Measurements from ENCODE around the gene AGXT.
"Not testable (repeated sequence)": the region's sequence is repeated elsewhere in the genome, so short reads cannot be mapped to it uniquely, and the experiment has no call there.

AGXT gene

GRCh38 chr2:240840435-240841060 lies 28.1 kb upstream of the AGXT start:
- DNase-seq (ENCODE audit: low spot score), result peak; percentile 91

GRCh38 chr2:240846309-240846708 lies 22.3 kb upstream of the AGXT start:
- DNase-seq (ENCODE audit: low spot score), result not testable (repeated sequence)

- DNase-seq (ENCODE audit: low spot score), result no peak
Measured at GRCh38 chr2:240846873-240847595, 21.6 kb upstream of the AGXT start.

DNA sequence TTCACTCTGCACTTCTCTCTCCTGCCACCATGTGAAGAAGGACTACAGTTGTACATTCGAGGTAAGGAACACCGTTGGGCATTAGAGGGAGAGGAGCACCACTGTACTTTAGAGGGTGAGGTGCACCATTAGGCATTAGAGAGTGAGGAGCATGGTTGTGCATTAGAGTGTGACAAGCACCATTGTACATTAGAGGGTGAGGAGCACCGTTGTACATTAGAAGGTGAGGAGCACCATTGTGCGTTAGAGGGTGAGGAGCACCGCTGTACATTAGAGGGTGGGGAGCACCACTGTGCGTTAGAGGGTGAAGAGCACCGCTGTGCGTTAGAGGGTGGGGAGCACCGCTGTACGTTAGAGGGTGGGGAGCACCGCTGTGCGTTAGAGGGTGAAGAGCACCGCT lies 20.8 kb upstream of the AGXT start:
- no peak for DNase-seq (ENCODE audit: low spot score)

- DNase-seq (ENCODE audit: low spot score), result no peak
Measured at GRCh38 chr2:240848900-240849680, 19.5 kb upstream of the AGXT start.

- DNase-seq (ENCODE audit: low spot score), result no peak
Measured at GRCh38 chr2:240850026-240850425, 18.6 kb upstream of the AGXT start.

DNA sequence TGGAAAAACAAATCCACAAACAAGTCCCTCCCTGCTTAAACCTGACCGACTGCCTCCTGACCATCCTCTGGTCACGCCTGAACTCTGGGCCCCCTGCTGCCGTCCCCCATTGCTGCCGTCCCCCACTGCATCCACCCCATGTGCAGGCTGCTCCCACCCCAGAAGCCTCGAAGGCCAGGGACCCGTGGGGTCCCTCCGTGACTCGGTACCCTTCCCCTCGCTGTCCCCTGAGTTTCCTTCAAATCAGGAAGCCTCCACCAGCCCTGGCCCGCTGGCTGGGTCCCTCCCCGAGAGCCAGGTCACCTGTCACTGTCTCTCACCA lies 17.9 kb upstream of the AGXT start:
- no peak for DNase-seq (ENCODE audit: low spot score)

DNA sequence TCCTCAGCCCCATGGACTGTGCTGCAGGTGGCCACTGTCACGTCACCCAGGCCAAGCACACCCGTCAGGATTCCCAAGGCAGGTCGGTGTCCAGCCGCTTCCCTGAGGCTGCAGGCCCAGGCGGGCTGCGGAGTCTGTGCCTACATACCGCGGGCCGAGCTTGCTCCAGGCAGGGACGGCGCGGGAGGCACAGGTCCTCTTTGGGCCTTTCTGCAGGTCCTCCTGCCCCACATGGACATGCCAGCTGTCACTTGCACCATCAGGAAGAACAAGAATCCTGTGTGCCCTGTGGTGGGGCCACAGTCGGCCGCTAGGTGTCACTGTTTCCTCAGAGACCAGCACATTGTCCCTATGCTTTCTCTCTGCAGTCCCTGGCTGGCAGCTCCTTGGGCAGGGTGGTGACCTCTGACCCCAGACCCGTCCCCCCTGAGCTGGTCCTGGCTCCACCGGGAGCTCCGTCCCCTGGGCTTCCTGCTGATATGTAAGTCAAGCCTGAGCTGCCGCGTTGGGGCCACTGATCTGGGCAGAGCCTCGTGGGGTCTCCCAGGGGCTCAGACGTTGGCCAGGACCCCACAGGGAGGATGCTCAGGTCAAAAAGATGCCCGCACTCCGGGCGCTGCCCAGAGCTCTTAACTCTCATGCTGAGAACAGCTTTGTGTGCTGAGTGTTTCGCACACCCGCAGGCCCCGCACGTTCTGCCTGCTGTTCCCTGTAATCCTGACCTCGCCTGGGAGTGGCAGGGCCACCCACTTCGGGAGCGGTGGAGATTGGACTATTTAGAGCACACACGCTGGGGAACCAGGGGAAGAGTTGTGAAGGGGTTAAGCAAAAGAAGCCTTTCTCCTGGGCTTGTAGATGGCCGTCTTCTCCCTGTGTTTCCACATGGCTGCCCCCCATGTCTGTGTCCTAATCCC lies 17.3 kb upstream of the AGXT start:
- DNase-seq (ENCODE audit: low spot score), result peak; percentile 90

DNA sequence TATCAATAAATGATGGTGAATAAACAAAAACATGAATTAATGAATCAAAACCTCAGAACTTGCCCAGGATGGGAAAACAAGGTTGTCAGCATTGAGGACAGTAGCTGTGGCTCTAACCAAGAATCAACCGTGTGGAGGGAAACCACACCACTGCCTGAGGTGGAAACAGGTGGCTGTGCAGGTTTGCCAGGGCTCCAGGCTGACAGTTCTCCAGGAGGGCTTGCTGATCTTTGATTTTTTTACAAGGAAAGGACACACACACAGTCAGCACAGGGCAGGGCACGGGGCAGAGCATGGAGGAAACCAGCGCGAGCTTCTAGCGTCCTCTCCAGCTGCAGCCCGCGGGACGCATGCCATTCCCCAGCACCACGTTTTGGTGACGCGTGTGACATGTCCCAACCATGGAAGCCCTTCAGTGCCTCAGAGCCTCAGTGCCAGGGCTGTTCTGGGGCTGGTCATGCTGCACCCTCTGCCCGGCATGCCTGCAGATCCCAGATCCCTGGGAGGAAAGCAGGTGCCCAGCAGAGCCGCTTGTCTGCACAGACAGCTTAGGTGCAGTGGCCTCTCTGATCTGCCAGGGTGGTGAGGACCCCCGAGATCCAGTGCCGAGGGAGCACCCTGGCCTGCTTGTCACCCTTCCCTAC lies 15.8 kb upstream of the AGXT start:
- DNase-seq (ENCODE audit: low spot score), result no peak

GRCh38 chr2:240855670-240856069 lies 13.0 kb upstream of the AGXT start:
- no peak for DNase-seq (ENCODE audit: low spot score)

DNA sequence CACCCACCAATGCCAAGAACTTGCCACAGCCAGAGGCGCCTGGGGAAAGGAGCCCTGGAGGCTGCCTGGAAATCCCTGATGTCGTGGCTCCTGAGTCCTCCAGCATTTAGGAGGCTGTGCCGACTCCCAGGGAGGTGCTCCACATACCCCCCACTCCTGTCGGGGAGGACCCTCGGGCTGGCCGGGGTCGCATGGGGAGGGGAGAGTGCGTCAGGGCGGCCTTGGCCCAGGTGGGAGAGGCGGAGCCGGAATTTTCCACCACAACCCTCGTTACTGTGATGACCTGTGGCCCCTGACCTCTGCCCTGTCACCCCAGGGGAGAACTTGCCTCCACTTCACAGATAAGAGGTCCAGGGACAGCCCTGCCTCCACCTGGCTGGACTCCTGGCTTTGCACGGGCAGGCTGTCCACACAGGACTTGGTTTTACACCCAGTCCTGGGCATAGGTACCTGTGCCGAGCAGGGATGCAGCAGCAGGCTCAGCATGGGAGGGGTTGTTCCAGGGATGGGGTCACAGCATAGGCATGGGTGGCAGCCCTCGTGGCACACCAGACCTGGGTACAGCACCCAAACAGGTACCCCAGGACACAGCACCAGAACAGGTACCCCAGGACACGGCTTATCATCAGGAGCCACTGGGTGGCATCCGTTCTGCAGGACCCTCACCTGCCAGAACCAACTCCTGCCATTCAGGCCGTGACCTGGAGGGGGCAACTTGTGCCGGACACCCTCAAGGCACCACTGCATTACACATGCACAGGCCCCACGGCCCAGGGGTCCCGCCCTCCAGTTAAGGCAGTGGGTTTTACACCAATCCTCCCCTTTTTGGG lies 12.3 kb upstream of the AGXT start:
- no peak for DNase-seq (ENCODE audit: low spot score)

GRCh38 chr2:240857039-240858008 lies 11.3 kb upstream of the AGXT start:
- DNase-seq (ENCODE audit: low spot score), result no peak

DNA sequence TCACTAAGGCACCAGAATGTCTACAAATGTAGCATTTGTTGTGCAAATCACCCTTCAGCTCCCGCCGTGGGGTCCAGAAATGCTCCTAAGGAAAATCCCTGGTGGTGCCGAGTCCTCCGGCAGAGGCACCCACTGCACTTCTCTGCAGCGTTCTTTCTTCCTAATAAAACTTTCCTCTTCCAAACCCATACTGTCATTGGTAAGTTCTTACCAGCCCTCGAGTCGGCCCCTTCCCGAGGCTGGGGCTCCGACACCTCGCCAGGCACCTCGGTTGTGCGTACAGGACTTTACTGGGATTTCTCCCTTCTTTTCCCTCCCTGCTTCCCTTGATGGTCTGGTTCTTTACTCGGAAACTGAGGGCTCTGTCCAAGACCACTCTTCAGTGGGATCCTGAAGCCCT lies 10.3 kb upstream of the AGXT start:
- DNase-seq (ENCODE audit: low spot score), result no peak

- no peak for DNase-seq (ENCODE audit: low spot score)
Measured at GRCh38 chr2:240858871-240859270, 9.8 kb upstream of the AGXT start.

DNA sequence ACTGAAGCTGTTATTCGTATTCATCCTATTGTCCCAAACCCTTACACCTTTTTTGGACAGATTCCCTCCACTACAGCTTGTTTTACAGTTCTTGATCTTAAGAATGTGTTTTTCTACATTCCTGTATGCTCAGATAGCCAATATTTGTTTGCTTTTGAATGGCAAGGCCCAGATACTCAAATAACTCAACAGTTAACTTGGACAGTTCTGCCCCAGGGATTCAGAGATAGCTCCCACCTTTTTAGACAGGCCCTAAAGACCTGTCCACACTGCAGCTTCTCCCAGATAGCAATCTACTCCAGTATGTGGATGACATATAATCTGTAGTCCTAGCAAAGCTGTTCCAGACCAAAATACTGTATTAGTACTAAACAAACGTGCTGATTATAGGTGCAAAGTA lies 7.1 kb upstream of the AGXT start:
- no peak for DNase-seq (ENCODE audit: low spot score)

DNA sequence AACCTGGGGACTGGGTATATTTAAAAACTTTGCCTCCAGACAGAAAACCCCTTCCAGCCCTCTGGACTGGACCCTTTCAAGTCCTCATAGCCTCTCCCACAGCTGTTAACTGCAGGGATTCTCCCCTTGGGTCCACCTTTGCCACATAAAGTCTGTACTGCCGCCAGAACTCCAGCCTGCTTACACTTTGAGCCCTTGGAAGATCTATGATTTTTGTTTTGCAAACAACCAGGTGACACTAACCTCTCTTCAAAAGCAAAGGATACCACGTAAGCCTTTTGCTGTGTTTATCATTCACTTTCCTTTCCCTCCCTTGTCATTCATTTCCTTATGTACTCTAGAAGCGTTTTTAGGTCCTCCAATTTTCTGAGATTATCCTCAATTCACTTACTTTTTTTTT lies 4.1 kb upstream of the AGXT start:
- no peak for DNase-seq (ENCODE audit: low spot score)

DNA sequence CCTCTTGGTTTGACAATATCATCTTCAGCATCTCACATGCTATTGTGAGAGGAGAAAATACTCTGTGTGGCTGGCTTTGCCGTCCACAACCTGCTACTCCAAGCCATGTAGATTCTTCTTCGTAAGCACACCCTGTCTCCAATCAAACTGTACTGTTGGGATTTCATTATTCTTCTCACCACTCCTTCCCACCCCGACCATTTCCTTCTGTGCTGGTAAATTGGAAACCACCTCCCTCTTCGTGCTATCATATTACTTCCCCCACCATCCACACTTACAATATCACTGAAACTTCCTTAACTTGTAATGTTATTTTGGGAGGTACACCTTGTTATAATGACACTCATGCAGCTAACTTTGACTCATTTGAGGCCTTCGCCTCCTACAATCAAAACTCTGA lies 3.2 kb upstream of the AGXT start:
- no peak for DNase-seq (ENCODE audit: low spot score)

DNA sequence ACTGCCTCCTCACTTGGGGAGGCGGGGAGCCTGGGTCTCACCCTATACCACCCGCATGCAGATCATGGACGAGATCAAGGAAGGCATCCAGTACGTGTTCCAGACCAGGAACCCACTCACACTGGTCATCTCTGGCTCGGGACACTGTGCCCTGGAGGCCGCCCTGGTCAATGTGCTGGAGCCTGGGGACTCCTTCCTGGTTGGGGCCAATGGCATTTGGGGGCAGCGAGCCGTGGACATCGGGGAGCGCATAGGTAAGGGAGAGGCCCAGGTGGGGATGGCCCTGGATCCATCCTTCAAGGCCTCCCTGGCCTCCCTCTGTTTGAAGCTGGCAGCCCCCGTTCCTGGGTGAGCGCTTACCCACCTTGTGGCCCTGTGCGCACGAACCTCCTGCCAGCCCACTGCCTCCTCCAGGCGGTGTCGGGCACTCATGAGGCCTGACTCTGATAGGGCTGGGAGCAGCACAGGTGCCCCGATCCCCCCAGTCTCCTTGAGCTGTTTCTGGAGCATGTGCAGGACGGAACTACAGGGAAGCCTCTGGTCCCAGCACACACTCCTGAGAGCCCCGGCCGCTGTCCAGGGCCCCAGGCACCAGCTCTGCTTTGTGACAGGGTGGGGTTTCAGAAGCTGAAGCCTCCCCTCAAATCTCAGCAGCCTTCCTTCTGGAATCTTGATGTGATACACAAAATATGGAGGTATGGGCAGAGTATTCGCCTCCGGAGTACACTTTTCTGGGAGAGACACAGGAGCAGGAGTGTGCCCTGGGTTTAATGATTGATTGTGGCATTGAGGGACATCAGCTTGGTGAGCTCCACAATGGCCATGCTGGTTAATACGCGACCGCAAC lies 708 bp downstream of the AGXT start:
- no peak for DNase-seq (ENCODE audit: low spot score)

Data from hepatic stellate cell (primary cell).